Astrocyte of the cerebellum (primary cell): Measurements from ENCODE around the gene TLDC2.
"Not testable (repeated sequence)": the region's sequence is repeated elsewhere in the genome, so short reads cannot be mapped to it uniquely, and the experiment has no call there.

Experiments used
- DNase-seq: peaks from one replicate; pipeline ENCODE4 v3.0.0-alpha.2; 2011; ENCODE audit warnings: low read depth
- H3K4me3 ChIP-seq: 2 replicates; pipeline ENCODE4 v1.5.1; 2011; ENCODE audit warnings: mild to moderate bottlenecking, low read depth, low read length, moderate library complexity
- in situ Hi-C: cut with HindIII; loops from 2 replicates; pipeline ENCODE4 v1.10.0; 2017; ENCODE audit warnings: low sequenced_read_pairs
- TF ChIP-seq, protein P1 (sequence below): IDR thresholded peaks from 2 replicates; pipeline ENCODE4 v1.5.1; 2012; ENCODE audit warnings: low read length, low read depth, moderate library complexity, mild to moderate bottlenecking; ENCODE audit errors: missing control alignments

Gene TLDC2

GRCh38 chr20:36929290-36929689 is 53.4 kb downstream of the TLDC2 start:
- no peak overlapping the region for H3K4me3 ChIP-seq
- in situ Hi-C loops, result no loop called here
- TF ChIP-seq, protein P1, sequence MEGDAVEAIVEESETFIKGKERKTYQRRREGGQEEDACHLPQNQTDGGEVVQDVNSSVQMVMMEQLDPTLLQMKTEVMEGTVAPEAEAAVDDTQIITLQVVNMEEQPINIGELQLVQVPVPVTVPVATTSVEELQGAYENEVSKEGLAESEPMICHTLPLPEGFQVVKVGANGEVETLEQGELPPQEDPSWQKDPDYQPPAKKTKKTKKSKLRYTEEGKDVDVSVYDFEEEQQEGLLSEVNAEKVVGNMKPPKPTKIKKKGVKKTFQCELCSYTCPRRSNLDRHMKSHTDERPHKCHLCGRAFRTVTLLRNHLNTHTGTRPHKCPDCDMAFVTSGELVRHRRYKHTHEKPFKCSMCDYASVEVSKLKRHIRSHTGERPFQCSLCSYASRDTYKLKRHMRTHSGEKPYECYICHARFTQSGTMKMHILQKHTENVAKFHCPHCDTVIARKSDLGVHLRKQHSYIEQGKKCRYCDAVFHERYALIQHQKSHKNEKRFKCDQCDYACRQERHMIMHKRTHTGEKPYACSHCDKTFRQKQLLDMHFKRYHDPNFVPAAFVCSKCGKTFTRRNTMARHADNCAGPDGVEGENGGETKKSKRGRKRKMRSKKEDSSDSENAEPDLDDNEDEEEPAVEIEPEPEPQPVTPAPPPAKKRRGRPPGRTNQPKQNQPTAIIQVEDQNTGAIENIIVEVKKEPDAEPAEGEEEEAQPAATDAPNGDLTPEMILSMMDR, result no peak
- no peak for DNase-seq

DNA sequence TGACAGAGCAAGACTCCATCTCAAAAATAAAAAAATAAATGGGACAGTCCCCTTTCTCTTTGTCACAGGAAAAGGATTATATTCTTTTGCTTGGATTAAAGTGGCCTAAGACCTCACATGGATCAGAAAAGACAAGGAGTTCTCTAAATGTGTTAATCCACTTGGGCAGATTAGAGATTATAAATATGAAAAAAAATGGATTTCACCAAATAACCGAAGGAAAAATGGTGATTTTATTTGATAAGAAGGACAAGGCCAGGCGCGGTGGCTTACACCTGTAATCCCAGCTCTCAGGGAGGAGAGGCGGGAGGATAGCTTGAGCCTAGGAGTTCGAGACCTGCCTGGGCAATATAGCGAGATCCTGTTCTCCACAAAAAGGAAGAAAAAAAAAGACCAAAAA is 53.8 kb downstream of the TLDC2 start:
- TF ChIP-seq, protein P1, result no peak
- in situ Hi-C loops, result no loop called here
- H3K4me3 ChIP-seq, result no peak overlapping the region
- DNase-seq, result no peak

DNA sequence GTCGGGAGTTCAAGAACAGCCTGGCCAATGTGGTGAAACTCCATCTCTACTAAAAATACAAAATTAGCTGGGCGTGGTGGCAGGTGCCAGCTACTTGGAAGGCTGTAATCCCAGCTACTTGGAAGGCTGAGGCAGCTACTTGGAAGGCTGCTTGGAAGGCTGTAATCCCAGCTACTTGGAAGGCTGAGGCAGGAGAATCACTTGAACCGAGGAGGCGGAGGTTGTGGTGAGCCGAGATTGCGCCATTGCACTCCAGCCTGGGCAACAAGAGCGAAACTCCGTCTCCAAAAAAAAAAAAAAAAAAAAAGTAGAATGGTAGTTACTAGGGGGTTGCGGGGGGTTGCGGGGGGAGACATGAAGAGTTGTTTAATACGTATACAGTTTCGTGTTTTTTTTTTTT is 56.1 kb downstream of the TLDC2 start:
- in situ Hi-C loops, H3K4me3 ChIP-seq, DNase-seq: not testable (repeated sequence)

- in situ Hi-C loops, result no loop called here
- H3K4me3 ChIP-seq, result no peak overlapping the region
- DNase-seq, result no peak
- TF ChIP-seq, protein P1, result no peak
Observed at GRCh38 chr20:36932476-36933426, 56.8 kb downstream of the TLDC2 start.

GRCh38 chr20:36933571-36933970 is 57.6 kb downstream of the TLDC2 start:
- DNase-seq, H3K4me3 ChIP-seq, in situ Hi-C loops: not testable (repeated sequence)

- no peak for DNase-seq
- TF ChIP-seq, protein P1, result no peak
- H3K4me3 ChIP-seq, result no peak overlapping the region
- in situ Hi-C loops, result no loop called here
Observed at GRCh38 chr20:36936341-36936740, 60.4 kb downstream of the TLDC2 start.

- DNase-seq, H3K4me3 ChIP-seq, in situ Hi-C loops: not testable (repeated sequence)
Observed at GRCh38 chr20:36936761-36937401, 60.9 kb downstream of the TLDC2 start.

DNA sequence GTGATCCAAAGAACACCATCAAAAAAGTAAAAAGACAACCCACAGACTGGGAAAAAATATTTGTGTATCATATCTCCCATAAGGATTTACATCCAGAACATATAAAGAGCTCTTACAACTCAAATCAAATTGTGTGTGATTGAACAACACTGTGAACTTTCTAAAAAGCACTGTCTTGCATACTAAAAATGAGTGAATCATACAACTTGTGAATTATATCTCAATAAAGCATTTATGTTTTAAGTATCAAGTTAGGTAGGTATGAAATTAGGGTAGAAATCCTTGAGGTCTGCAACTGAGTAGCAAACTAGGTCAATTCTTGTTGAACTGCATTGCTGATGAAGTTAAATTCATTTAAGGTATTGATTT is 61.4 kb downstream of the TLDC2 start:
- DNase-seq, result no peak
- no peak overlapping the region for H3K4me3 ChIP-seq
- in situ Hi-C loops, result no loop called here
- TF ChIP-seq, protein P1, result no peak
